Measurements from ENCODE around the gene CC2D1A. TPM values are rescaled to one million over a fixed set of nuclear protein-coding genes. Genes with fewer than 3 reads are reported as not detected.

Gene CC2D1A
- total RNA-seq, 4 donors from 2014 or later: 97.4 to 235 (median 184) TPM

DNA sequence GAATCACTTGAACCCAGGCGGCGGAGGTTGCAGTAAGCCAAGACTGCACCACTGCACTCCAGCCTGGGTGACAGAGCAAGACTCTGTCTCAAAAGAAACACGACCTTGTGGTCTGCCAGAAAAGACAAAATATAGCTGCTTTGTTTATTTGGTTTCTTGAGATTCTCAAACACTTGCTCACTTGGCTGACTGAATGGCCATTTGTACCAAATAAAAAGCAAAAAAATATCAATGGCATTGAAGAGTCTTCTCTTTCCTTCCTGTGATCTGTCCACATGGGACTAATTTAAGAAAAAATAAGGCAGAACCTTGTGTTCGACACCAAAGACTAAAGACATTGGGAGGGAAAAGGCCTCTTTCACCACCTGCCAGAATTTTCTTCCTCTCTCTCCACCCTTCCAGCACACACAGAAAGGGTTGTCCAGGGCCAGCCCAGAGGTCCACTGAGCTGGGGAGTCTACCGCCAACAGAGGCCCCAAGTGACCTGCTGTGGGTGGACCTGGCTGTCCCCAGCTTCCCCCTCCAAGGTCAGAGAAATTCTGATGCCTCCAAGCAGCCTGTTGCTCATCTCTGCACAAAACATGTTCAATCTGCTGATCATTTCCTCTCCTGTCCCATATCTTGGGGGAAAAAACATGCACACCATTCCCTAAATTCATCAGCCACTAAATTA, 6.0 kb upstream of the CC2D1A start:
- H3K27me3 ChIP-seq: no peaks in the 10 kb centered on the region
- no peaks in the 10 kb centered on the region for H3K36me3 ChIP-seq
- DNase-seq: no peak
- H3K9me3 ChIP-seq: no peaks in the 10 kb centered on the region
- H3K4me1 ChIP-seq: peaks cover 0 to 3% (median 0%) of the 10 kb centered on the region in 4 donors
- peak overlapping the region in 1 of 4 donors; percentile 58 for H3K27ac ChIP-seq
- no peak overlapping the region for H3K4me3 ChIP-seq
- TF ChIP-seq POLR2A (IDR thresholded peaks at IDR 0.05): no peak
- TF ChIP-seq, protein P1, sequence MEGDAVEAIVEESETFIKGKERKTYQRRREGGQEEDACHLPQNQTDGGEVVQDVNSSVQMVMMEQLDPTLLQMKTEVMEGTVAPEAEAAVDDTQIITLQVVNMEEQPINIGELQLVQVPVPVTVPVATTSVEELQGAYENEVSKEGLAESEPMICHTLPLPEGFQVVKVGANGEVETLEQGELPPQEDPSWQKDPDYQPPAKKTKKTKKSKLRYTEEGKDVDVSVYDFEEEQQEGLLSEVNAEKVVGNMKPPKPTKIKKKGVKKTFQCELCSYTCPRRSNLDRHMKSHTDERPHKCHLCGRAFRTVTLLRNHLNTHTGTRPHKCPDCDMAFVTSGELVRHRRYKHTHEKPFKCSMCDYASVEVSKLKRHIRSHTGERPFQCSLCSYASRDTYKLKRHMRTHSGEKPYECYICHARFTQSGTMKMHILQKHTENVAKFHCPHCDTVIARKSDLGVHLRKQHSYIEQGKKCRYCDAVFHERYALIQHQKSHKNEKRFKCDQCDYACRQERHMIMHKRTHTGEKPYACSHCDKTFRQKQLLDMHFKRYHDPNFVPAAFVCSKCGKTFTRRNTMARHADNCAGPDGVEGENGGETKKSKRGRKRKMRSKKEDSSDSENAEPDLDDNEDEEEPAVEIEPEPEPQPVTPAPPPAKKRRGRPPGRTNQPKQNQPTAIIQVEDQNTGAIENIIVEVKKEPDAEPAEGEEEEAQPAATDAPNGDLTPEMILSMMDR (IDR thresholded peaks at IDR 0.05): no peak

DNA sequence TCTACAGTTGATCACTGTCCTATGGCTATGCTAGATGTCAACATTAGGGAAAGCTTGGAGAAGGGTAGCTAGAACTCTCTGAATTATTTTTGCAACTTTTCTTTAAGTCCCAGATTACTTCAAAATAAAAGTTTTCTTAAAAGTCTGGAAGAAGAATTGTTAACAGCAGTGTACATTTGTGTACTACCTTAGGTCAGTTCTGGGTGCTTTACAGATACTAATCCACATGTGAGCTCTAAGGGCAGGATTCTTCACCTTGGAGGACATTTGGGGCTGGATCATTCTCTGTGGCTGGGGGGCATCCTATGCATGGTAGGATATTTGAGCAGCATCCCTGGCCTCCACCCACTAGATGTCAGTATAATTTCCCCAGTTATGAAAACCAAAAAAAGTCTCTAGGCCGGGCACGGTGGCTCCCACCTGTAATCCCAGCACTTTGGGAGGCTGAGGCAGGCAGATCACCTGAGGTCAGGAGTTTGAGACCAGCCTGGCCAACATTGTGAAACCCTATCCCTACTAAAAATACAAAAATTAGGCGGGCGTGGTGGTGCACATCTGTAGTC, 2.9 kb upstream of the CC2D1A start:
- Histone ChIP-seq H3K4me1 (peaks cover 0 to 22% (median 0%) of the 10 kb centered on the region in 4 donors), H3K9me3 (no peaks in the 10 kb centered on the region), H3K27ac (no peak overlapping the region), H3K27me3 (no peaks in the 10 kb centered on the region), H3K4me3 (no peak overlapping the region), H3K36me3 (no peaks in the 10 kb centered on the region)
- no peak for DNase-seq
- no peak for TF ChIP-seq POLR2A (IDR thresholded peaks at IDR 0.05)
- TF ChIP-seq, protein P1 (IDR thresholded peaks at IDR 0.05): peak in 5 of 6 experiments; percentile 14 to 42 (median 29)

DNA sequence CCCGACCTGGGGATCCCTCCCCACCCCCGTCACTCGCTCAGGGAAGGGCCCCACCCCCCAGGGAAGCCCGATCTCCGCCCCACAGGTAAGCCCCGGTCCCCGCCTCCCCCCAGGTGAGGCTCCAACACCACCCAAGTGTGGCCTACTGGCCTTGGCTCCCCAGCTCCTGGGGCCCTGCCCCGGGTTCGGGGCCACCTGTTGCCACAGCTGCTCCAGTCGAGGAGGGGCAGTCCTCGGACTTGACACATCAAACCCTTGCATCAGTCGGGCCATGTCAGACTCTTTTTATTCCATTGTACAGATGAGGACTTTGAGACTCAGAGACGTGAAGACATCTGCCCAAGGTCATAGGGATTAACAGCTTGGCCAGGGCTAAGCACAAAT, 512 bp downstream of the CC2D1A start:
- H3K4me3 ChIP-seq: peak overlapping the region; percentile 75 to 99 (median 94)
- DNase-seq: peak; percentile 41 to 83 (median 79)
- no peak for TF ChIP-seq POLR2A (IDR thresholded peaks at IDR 0.05)
- TF ChIP-seq, protein P1 (IDR thresholded peaks at IDR 0.05): no peak
- no peaks in the 10 kb centered on the region for H3K9me3 ChIP-seq
- H3K27me3 ChIP-seq: no peaks in the 10 kb centered on the region
- H3K36me3 ChIP-seq: peaks cover 0 to 6% (median 0%) of the 10 kb centered on the region in 3 donors
- H3K4me1 ChIP-seq: peaks cover 0 to 22% (median 0%) of the 10 kb centered on the region in 4 donors
- H3K27ac ChIP-seq: peak overlapping the region; percentile 83 to 96 (median 92)

DNA sequence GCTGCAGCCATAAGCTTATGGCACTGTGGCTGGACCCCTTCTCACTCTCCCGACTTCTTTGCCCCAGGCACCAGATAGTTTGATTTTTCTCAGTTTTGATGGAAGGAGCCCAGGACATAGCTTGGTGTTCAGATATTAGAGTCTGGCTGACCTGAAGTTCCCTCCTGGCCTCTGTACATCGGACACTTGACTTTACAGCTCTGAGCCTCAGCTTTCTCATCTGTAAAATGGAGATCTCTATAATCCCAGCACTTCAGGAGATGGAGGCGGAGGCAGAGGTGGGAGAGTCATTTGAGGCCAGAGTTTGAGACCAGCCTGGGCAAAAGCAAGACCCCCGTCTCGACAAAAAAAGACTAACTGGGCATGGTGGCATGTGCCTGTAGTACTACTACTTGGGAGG, 909 bp downstream of the CC2D1A start:
- DNase-seq: no peak
- TF ChIP-seq, protein P1 (IDR thresholded peaks at IDR 0.05): no peak
- no peak for TF ChIP-seq POLR2A (IDR thresholded peaks at IDR 0.05)

DNA sequence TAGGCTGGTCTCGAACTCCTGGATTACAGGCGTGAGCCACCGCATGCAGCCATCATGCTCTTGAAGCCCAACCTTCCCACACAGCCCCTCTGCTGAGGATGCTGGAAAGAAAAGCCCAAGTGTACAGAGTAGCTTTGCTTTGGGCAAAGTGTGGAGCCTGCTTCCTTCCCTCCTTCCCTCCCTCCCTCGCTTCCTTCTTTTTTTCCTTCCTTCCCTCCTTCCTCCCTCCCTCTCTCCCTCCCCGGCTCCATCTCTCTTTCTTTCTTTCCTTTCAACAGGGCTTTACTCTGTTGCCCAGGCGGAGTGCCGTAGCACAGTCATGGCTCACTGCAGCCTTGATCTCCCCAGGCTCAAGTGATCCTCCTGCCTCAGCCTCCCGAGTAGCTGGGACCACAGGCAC, 2.7 kb downstream of the CC2D1A start:
- Histone ChIP-seq H3K27me3 (no peaks in the 10 kb centered on the region), H3K36me3 (peaks cover 0 to 28% (median 0%) of the 10 kb centered on the region in 3 donors), H3K4me1 (peaks cover 0 to 22% (median 0%) of the 10 kb centered on the region in 4 donors), H3K9me3 (no peaks in the 10 kb centered on the region), H3K27ac (peak overlapping the region in 3 of 4 donors; percentile 13 to 76 (median 52)), H3K4me3 (no peak overlapping the region)
- TF ChIP-seq, protein P1 (IDR thresholded peaks at IDR 0.05): no peak
- TF ChIP-seq POLR2A (IDR thresholded peaks at IDR 0.05): no peak
- DNase-seq: no peak

More for the DNA sequence above, 909 bp downstream of the CC2D1A start:
- peak overlapping the region in 3 of 4 donors; percentile 88 to 96 (median 95) for H3K27ac ChIP-seq
- peak overlapping the region; percentile 75 to 99 (median 94) for H3K4me3 ChIP-seq
- H3K27me3 ChIP-seq: no peaks in the 10 kb centered on the region
- H3K9me3 ChIP-seq: no peaks in the 10 kb centered on the region
- H3K4me1 ChIP-seq: peaks cover 0 to 22% (median 0%) of the 10 kb centered on the region in 4 donors
- peaks cover 0 to 10% (median 0%) of the 10 kb centered on the region in 3 donors for H3K36me3 ChIP-seq
